NCI-H526 treated with DMSO at 0.1 percent for 48 hours (cell line): ENCODE data around the gene B4GALT1.
A peak's percentile ranks its signal among the peaks of the same experiment; 100 is the strongest.

Experiments
- DNase-seq: peaks from one replicate; lab custom pipeline; 2025; lab: John Stamatoyannopoulos, UW

B4GALT1 gene, protein sequence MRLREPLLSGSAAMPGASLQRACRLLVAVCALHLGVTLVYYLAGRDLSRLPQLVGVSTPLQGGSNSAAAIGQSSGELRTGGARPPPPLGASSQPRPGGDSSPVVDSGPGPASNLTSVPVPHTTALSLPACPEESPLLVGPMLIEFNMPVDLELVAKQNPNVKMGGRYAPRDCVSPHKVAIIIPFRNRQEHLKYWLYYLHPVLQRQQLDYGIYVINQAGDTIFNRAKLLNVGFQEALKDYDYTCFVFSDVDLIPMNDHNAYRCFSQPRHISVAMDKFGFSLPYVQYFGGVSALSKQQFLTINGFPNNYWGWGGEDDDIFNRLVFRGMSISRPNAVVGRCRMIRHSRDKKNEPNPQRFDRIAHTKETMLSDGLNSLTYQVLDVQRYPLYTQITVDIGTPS

DNA sequence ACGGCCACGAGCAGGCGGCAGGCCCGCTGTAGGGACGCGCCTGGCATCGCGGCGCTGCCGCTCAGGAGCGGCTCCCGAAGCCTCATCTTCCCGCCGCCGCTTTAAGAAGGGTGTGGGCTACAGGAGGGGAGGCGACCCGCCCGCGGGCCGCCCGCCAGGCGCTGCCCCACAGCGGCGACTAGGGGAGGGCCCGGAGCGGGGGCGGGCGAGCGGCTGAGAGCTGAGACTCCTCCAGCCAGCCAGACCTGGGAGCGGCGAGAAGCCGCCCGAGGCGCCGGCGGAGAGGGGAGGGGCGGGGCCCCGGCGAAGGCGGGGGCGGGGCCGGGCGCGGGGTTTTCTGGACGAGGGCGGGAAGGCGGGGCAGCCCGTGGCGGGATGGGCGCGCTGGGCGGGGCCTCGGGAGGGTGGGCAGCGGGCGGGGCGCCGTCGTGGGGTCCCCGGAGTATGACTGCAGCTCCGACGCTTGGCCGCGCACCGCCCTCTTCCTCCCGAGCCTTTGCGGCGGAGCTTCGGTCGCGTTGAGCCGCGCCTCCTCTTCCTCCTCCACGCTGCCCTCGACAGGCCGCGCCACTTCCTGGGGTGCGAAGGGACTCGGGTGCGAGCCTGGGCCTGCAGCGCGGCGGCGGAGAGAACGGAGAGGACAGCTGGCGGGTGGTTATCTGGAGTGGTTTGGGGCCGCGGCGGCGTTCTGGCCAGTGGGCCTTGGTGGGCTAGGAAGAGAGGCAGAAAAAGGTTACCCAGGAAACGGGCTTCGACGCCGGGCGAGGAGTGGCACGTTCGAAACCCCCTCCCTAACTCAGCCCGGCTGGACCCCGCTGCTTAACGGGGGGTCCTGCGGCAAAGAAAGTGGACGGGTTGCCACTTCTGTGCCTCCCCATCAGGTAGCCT, at the start of gene B4GALT1:
Gene B4GALT1, minus strand, starts transcription at position 253 of the 888 bp plus-strand sequence. Its CDS starts 167 bp downstream, at position 86.
- DNase-seq: peak; percentile 66

DNA sequence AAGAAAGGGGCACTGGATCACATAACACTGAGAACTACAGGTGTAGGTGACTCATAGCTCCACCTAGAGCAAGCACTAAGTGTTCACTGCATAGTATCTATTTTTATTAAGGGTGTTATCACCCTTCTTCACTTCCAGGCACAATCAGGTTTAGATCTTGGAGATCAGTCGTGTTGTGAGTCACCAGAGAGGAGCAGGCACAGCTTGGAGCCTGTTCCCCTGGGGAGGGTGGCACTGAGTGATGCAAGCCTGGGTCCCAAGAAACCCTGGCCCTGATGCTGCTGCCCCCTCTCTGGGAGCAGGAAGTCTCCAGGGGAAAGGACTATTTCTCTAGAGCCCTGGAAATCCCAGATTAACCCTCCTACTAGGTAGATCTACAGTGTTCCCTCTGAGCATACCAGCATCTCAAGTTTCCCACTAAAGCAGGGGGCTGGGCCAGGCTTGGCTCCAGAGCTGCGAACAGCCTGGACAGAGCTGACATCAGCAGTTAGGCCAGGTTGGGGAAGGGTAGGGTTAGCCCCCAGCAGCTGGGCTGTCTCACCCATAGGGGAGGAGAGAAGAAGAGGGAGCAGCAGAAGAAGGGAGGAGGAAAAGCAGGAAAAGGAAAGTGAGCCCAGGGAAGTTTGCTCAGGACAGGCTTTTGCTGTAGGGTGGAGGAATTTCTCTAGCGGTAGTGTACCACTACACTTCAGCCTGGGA, 44.7 kb upstream of the B4GALT1 start:
- DNase-seq: no peak

DNA sequence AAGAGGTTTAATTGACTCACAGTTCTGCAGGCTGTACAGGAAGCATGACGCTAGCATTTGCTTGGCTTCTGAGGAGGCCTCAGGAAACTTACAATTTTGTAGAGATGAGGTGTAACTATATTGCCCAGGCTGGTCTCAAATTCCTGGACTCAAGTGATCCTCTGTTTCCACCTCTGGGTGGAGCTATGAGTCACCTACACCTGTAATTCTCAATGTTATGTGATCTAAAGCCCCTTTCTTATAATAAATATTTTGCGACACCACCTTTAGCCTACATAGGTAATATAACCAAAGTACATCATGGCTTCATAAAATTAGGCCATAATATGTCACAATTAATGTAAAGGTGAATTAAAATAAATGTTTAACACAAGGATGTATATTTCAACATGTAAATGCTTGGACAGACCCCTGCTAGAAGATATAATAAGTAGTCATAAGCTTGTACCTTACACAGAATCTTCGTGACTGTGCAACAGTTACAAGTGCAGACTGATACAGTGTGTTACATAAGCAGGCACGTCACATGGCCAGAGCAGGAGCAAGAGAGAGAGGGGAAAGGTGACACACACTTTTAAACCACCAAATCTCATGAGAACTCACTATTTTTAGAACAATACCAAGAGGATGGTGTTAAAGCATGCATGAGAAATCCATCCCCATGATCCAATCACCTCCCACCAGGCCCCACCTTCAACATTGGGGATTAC, 43.0 kb upstream of the B4GALT1 start:
- DNase-seq: no peak

DNA sequence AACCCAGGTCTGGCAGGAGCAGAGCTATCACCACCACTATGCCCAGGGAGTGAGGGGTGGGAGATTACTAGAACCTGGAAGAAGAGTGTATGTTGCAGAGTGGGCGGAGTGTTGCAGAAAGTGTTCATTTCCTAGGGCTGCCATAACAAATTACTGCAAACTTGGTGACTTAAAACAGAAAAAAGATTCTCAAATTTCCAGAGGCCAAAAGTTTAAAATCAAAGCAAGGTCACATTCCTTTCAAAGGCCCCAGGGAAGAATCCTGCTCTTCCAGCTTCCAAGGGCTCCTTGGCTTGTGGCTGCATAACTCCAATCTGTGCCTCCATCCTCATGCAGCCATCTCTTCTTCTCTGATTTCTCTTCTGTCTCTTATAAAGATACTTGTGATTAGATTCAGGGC, 42.3 kb upstream of the B4GALT1 start:
- no peak for DNase-seq

DNA sequence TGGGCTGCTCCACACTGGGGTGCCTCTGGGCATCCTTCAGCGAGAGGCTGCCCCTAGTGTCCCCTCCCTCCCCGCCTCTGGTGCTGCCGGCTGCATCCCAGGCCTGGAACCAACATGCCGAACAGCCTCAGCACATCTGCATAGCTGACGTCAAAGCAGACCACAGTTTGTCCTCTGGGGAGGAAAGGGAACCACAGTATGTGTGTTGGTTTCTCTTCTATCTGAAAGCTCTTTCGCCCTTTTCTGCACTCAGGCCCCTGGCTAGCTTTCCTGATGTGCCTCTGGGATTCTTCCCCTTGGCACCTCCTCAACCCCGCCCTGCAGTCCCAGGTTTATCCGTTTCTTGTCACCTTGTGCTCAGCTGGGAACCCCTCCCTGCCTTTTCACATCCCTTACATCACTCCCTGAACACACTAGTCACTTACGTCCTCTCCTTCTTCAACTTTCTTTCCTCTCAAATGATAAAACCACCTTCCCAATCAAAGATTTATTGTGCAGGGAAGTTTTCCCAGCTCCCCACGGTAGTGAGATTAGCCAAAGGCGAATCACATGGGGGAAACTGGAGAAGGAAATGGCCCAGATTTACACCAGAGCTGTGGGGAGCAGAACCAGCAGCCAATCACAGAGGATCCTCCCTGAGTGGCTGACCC, 35.5 kb upstream of the B4GALT1 start:
- DNase-seq: no peak

DNA sequence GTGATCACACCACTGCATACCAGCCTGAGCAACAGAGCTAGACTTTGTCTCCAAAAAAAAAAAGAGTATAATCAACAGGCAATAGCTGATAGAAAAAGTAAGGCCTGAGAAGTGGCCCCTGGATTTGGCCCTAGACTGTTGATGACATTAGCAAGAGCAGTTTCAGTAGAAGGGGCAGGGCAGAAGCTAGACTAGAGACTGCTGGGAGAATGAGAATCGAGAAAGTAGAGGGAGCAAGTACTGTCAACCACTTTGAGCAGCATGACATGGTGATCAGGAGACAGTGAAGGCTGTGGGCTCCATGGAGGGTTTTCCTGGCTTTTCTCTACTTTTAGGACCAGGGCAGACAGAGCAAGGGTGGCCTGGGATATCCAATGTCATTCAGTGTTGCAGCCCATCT, 34.9 kb upstream of the B4GALT1 start:
- DNase-seq: no peak

DNA sequence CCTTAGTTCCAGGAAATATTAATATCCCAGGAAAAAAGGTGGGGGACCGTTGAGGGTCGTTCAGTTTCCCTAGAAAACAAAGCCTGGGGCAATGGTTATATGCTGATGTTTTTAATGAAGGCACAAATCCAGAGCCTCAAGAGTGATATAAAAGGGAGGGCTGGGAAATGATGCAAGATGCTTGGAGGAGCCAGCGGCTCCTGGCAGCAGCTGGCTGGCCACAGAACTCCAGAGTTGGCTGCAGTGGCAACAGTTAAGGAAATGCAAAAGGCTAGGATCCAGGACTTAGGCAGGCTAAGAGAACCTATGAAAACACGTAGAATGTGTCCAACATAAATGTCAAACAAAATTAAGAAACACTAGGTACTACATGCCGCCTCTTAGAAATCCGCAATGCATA, 31.0 kb upstream of the B4GALT1 start:
- no peak for DNase-seq

DNA sequence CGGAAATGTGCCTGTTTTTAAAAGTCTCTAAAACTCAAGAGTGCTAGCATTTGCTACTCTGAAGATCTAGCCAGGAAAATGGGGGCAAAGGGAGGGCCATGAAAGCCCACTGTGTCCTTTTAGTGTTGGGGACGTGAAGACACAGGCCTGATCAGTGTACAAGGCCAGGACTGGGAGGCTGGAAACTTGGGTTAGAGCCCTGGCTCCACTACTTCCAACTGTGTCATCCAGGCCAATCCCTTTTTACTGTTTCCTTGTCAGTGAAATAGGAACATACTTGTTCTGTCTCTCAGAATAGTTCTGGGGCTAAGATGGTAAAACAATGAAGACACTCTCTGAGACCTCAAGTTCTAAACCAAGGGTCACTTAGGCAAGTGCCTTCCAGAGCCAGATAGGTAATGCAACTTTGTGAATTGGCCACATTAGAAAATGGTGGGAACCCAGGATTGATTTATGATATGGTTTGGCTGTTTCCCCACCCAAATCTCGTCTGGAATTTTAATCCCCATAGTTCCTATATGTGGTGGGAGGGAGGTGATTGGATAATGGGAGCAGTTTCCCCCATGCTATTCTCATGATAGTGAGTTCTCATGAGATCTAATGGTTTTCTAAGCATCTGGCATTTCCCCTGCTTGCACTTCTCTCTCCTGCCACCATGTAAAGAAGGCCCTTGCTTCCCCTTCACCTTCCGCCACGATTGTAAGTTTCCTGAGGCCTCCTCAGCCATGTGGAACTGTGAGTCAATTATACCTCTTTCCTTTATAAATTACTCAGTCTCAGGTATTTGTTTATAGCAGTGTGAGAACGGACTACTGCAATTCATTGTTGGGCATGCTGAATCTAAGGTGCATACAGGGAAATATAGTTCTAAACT, 30.4 kb upstream of the B4GALT1 start:
- no peak for DNase-seq

DNA sequence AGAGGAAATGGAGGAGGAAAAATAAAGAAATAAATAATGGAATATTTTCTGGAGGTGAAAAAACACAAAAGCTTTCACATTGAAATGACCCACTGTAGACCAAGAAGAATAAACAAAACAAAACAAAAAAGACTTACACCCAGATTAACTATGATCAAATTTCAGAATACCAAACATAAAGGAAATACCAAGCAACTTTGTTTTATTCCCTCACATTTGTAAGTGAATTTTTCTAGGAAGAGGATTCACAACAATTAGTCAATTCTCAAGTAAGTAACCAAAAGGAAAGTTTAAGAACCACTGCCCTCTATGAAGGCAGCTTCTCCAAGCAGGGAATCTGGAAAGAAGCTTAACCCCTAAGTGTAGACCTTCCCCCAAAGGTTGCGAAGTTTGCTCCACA, 29.6 kb upstream of the B4GALT1 start:
- no peak for DNase-seq

DNA sequence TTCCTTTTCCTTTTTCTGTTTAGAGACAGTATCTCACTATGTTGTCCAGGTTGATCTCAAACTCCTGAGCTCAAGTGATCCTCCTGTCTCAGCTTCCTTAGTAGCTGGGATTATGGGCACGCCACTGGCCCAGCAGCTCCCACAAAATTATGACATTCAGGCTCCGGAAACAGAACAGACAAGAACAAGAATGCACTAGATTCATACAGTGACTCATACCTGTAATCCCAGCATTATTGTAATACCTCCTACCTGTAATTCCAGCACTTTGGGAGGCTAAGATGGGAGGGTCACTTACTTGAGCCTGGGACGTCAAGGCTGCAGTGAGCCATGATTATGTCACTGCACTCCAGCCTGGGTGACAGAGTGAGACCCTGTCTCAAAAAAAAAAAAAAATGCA, 26.7 kb upstream of the B4GALT1 start:
- DNase-seq: no peak

DNA sequence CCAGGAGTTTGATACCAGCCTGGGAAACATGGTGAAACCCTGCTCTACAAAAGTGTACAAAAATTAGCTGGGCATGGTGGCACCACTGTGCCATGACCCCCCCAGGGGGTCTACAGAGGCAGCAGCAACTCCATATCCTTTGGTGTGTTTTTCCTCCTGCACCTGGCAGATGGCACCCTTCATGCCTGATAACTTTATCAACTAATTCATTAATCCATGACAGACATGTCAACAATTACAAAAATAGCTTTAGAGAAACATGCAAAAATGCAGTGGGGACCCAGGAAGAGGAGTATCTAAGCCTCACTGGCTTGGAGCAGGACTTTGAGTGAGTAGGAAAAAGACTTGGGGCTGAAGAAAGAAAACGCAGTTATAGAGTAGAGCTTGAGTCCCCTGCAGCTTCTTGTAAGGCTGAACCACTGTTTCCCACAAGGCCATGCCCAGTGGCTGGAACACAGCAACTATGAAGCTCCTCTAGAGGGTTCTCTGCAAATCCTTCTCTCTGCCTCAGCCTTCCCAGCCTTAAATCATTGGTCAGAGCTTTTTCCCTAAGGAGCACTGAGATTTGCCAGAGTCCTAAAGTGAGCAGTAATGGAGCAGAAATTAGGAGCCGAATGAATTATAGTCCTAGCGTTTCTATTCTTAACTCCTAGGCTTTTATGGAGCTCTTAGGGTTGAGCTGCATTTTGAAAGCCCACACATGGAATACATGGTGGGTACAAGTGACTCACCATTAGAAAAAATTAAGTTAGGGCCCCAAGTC, 25.5 kb upstream of the B4GALT1 start:
- no peak for DNase-seq

DNA sequence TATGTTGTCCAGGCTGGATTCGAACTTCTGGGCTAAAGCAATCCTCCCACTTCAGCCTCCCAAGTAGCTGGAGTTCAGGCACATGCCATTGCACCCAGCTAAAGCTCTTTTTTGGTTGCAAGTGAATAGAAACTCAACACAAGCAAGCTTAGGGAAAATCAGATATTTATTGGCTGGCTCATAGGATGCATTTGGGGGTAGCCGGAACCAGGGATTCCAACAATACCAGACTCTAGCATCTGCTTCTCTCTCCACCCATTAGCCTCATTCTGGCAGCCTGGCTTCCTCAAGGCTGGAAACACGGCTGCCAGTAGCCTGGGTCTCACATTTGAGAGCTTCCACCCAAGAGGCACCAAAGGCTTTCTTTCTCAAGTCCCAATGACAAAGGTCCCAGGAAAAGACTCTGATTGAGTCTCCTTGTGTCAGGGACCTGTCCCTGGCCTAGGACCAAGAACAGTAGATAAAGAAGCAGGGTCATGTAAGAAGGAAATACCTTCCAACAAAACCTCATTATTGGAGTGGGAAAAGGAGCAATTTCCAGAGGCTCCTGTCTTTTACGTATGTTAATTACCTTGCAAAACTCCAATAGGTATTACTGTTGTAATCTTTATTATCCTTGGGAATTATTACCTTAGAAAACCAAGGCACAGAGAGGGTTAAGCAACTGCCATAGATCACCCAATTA, 23.0 kb upstream of the B4GALT1 start:
- DNase-seq: no peak

DNA sequence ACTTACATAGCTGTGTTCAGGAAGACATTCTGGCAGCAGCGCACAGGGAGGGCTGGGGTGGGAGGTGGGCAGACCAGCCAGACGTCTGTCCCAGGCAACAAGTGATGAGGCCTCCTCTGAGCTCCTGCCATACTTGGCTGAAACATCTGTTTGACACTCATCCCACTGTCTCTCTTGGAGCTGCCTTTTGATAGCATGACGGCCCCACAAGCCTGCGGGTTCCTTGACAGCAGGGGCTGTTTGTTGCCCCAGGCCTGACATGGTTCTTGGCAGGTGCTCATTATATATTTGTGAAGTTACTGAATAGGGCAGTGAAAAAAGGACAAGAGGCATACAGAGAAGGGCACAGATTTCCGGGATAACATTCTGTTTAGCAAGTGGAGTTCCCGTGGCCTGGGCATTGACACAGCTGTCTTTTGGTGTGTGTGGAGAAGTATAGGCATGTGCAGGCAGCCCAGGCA, 22.2 kb upstream of the B4GALT1 start:
- DNase-seq: no peak

DNA sequence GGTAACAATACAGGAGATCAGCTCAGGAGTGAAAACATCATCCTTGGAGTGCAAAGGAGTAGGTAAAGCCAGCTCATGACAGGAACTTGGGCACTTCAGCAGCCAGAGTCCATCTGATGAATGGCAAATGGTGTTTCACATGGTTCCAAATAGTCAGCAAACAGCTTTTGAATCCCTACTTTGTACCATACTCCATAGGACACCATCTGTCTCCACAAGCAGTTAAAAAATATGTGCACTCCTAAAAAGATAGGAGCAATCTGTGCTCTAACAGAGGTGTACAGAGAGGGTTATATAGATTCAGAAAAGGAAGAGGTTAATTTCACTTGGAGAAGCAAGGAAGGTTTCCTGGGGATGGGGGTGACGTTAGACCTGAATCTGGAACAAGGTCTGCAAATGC, 21.6 kb upstream of the B4GALT1 start:
- DNase-seq: no peak

DNA sequence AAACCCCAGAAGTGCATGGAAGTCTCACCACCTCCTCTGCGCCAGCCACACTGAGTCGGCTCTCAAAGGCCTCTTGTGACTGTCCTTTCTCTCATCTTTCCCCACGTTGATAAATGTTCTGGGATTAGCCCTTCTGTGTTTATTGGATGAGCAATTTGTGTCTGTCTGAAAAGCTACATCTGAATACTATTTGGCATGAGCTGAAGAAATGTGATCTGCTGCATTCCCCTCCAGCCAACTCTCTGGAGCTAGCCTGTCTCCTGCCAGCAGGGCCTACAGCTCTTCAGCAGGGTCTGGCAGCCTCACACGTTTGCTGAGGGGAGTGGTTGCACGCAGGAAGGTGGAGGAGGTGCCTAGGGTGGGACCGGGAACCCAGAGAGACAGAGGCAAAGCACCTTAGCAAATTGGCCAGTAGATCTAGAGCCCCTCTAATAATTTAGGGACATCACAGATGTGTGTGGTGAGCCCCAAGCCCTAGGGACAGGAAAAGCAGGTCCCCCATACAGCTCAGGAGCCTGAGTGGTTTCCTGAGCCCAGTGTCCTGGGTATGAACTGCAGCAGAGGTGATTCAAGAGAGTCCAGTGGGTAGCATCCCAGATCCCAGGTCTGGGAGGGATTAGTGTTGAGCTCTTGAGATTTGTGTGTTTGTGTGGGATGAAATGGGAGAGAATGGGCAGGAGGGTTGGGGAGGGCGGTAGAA, 20.5 kb upstream of the B4GALT1 start:
- no peak for DNase-seq

DNA sequence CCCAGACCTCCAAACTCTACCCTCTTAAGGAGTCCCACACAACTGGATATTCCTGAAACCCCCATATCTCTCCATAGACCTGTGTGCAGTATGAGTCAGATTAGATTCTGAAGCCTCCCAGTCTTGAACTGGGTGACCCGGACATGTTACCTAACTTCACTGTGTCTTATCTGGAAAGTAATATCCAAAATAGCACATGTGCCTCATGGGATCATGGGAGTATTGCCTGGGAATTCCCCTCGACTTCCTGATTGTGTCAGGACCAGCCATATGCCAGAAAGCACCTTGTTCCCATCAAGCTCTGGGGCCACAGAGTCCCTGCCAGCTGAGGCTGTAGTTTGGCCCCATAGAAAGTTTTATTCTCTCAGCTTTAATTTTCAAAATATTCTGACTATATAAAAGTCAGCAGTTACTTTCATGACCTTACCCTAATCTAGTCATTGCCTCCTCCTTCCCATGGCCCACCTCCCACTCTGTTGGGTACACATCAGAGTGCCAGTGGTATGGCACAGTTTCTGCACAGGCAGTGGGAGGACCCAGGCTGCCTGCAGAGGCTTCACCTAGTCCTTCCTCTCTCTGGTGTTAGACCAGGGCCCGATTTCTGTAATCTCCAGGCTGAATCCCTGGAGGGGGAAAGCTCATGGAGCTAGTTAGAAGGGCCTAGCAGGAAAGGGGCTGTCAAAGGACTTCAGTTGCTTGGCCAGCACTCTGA, 19.5 kb upstream of the B4GALT1 start:
- DNase-seq: no peak

DNA sequence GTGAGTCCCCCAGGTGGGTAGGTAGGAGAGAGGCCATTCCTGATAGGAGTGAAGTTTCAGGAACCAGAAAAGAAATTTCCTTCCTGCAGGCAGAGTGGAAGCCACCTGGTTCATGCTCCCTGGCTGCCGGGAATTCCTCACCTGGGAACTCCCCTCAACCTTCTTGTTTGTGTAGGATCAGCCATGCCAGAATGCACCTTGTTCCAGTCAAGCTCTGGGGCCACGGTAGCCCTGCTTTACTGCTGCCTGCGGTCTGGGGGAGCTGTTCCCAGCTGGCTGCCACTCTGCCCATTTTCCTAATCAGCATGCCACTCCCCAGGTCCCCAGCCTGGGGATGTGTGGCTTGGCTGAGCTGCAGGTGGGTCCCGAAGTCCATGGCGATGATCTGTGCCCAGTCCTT, 18.7 kb upstream of the B4GALT1 start:
- no peak for DNase-seq

DNA sequence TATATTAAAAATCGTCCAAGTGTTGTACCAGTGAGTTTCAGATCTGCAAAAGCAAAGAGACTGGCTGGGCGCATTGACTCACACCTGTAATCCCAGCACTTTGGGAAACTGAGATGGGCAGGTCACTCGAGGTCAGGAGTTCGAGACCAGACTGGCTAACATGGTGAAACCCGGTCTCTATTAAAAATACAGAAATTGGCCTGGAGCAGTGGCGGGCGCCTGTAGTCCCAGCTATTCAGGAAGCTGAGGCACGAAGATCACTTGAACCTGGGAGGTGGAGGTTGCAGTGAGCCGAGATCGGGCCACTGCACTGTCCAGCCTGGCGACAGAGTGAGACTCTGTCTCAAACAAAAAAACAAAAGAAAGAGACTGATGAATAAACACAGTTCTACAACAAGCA, 18.3 kb upstream of the B4GALT1 start:
- DNase-seq: no peak
